Superior temporal gyrus (tissue), 1 donor: ENCODE results near the gene MKLN1.
"Not testable (repeated sequence)": the region's sequence is repeated elsewhere in the genome, so short reads cannot be mapped to it uniquely, and the experiment has no call there.

Experiments
- DNase-seq: peaks from one replicate; pipeline ENCODE4 v3.0.0-alpha.2; 2016; ENCODE audit errors: extremely low spot score

Gene MKLN1

GRCh38 chr7:131462715-131463114, 135.0 kb downstream of the MKLN1 start:
- DNase-seq: not testable (repeated sequence)

- no peak for DNase-seq
Observed at GRCh38 chr7:131466735-131467365, 139.2 kb downstream of the MKLN1 start.

GRCh38 chr7:131467788-131468187, 140.1 kb downstream of the MKLN1 start:
- DNase-seq: no peak

GRCh38 chr7:131471250-131472004, 143.8 kb downstream of the MKLN1 start:
- no peak for DNase-seq

- no peak for DNase-seq
Observed at GRCh38 chr7:131476740-131477139, 149.1 kb downstream of the MKLN1 start.

GRCh38 chr7:131480384-131481315, 153.0 kb downstream of the MKLN1 start:
- DNase-seq: no peak

- DNase-seq: no peak
Observed at GRCh38 chr7:131482800-131483199, 155.1 kb downstream of the MKLN1 start.

GRCh38 chr7:131483586-131483985, 155.9 kb downstream of the MKLN1 start:
- DNase-seq: no peak

GRCh38 chr7:131486346-131486745, 158.7 kb downstream of the MKLN1 start:
- no peak for DNase-seq

- no peak for DNase-seq
Observed at GRCh38 chr7:131487217-131487616, 159.5 kb downstream of the MKLN1 start.

GRCh38 chr7:131488361-131488760, 160.7 kb downstream of the MKLN1 start:
- no peak for DNase-seq

GRCh38 chr7:131489196-131489595, 161.5 kb downstream of the MKLN1 start:
- no peak for DNase-seq

- DNase-seq: no peak
Observed at GRCh38 chr7:131489881-131490280, 162.2 kb downstream of the MKLN1 start.

- no peak for DNase-seq
Observed at GRCh38 chr7:131493081-131493480, 165.4 kb downstream of the MKLN1 start.

- no peak for DNase-seq
Observed at GRCh38 chr7:131493581-131493980, 165.9 kb downstream of the MKLN1 start.

- DNase-seq: peak; percentile 7
Observed at GRCh38 chr7:131494182-131494581, 166.5 kb downstream of the MKLN1 start.

GRCh38 chr7:131495669-131496498, 168.2 kb downstream of the MKLN1 start:
- DNase-seq: no peak

GRCh38 chr7:131497454-131497853, 169.8 kb downstream of the MKLN1 start:
- no peak for DNase-seq

- no peak for DNase-seq
Observed at GRCh38 chr7:131498237-131498885, 170.7 kb downstream of the MKLN1 start.

GRCh38 chr7:131499801-131500200, 172.1 kb downstream of the MKLN1 start:
- DNase-seq: no peak

- no peak for DNase-seq
Observed at GRCh38 chr7:131500357-131500756, 172.7 kb downstream of the MKLN1 start.
